Endothelial cell of umbilical vein (primary cell): ENCODE data around the gene MIS12.

ENCODE experiments used
- EZH2 ChIP-seq: IDR thresholded peaks from 2 replicates; pipeline ENCODE4 v1.6.1; 2012; ENCODE audit warnings: borderline replicate concordance, low read depth, mild to moderate bottlenecking, moderate library complexity, low read length, inconsistent platforms; ENCODE audit not compliant: severe bottlenecking
- TF ChIP-seq, protein P1 (sequence below), 2 donors: IDR thresholded peaks; 1 replicate in 1 of 2; 2 replicates in 1 of 2; pipeline ENCODE4 v1.5.1; 2011; ENCODE audit warnings: low read length in 2 of 2, mild to moderate bottlenecking in 2 of 2, moderate library complexity in 2 of 2, control low read depth in 1 of 2, inconsistent platforms in 1 of 2, low read depth in 1 of 2; ENCODE audit not compliant: insufficient read depth in 1 of 2; ENCODE audit errors: extremely low read depth in 1 of 2

DNA sequence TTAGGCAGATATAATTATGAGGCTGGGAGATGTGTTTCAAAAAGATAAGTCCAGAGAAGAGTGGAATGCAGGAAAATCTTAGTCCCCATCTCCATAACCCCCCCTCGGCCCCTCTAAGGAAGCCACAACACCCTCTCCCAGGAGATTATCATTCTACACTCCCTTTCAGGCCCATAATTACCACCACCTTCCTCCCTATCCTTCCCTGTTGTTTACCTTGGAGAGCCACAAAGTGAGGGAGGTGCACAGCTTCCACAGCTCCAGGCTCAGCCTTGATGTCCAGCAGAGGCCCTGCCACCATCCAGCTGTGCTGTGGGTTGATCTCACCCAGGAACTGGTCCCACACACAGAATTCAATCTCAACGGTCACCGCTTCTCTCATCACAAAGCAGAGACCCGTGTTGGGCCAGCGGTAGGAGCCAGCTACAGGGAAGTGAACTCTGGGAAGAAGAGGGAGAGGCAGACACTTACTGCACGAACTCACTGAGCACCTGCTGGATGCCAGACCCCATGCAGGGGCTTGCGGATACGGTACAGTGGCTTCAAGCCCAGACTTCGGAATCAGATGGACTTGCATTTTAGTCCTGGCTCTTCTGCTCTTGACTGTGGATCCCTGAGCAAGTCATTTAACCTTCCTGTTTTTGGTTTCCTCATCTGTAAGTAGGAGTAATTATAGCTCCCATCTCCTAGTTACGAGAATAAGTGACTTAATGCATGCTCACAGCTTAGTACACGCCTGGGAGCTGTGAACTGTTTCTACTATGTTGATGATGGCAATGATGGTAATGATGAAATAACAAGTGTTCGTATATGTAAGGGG lies 44.1 kb downstream of the MIS12 start:
- TF ChIP-seq, protein P1, sequence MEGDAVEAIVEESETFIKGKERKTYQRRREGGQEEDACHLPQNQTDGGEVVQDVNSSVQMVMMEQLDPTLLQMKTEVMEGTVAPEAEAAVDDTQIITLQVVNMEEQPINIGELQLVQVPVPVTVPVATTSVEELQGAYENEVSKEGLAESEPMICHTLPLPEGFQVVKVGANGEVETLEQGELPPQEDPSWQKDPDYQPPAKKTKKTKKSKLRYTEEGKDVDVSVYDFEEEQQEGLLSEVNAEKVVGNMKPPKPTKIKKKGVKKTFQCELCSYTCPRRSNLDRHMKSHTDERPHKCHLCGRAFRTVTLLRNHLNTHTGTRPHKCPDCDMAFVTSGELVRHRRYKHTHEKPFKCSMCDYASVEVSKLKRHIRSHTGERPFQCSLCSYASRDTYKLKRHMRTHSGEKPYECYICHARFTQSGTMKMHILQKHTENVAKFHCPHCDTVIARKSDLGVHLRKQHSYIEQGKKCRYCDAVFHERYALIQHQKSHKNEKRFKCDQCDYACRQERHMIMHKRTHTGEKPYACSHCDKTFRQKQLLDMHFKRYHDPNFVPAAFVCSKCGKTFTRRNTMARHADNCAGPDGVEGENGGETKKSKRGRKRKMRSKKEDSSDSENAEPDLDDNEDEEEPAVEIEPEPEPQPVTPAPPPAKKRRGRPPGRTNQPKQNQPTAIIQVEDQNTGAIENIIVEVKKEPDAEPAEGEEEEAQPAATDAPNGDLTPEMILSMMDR (IDR thresholded peaks at IDR 0.05; ENCODE audit: extremely low read depth in 1 of 2, insufficient read depth in 1 of 2, low read depth in 1 of 2, low read length in 2 of 2): no peak
- no peak for TF ChIP-seq EZH2
